Astrocyte (in vitro differentiated cells and primary cell): ENCODE results near the gene SNW1. TPM values are rescaled to one million over a fixed set of nuclear protein-coding genes. Genes with fewer than 3 reads are reported as not detected.

Experiments used
- DNase-seq: peaks from one replicate; pipeline ENCODE4 v3.0.0-alpha.2; 2010; ENCODE audit warnings: low read depth
- FAIRE-seq: peaks from 2 replicates; lab custom pipeline; 2011; peaks lifted over from hg19 to GRCh38; lab: Jason Lieb, UNC
- H2AFZ ChIP-seq: 2 replicates; pipeline ENCODE4 v1.6.0; 2012; ENCODE audit warnings: low read depth, low read length, inconsistent platforms
- H3K27ac ChIP-seq: 2 replicates; pipeline ENCODE4 v1.5.1; 2011; ENCODE audit warnings: low read depth, low read length, inconsistent platforms
- H3K27me3 ChIP-seq: 2 replicates; pipeline ENCODE4 v1.6.0; 2011; ENCODE audit warnings: low read length, inconsistent platforms; ENCODE audit not compliant: insufficient read depth
- H3K36me3 ChIP-seq: 2 replicates; pipeline ENCODE4 v1.5.1; 2011; ENCODE audit warnings: low read length, inconsistent platforms; ENCODE audit not compliant: insufficient read depth
- H3K4me1 ChIP-seq: 2 replicates; pipeline ENCODE4 v1.5.1; 2011; ENCODE audit warnings: low read length, inconsistent platforms; ENCODE audit not compliant: insufficient read depth
- H3K4me2 ChIP-seq: 2 replicates; pipeline ENCODE4 v1.6.0; 2012; ENCODE audit warnings: low read length, inconsistent platforms
- H3K4me3 ChIP-seq: 2 replicates; pipeline ENCODE4 v1.5.1; 2011; ENCODE audit warnings: low read depth, mild to moderate bottlenecking, low read length, inconsistent platforms; ENCODE audit not compliant: insufficient read depth
- H3K79me2 ChIP-seq: 2 replicates; pipeline ENCODE4 v1.6.0; 2012; ENCODE audit warnings: mild to moderate bottlenecking, low read length, inconsistent platforms; ENCODE audit not compliant: insufficient read depth
- H3K9ac ChIP-seq: 2 replicates; pipeline ENCODE4 v1.6.0; 2012; ENCODE audit warnings: mild to moderate bottlenecking, low read length, inconsistent platforms
- H3K9me3 ChIP-seq: 2 replicates; pipeline ENCODE4 v1.5.1; 2012; ENCODE audit warnings: low read depth, mild to moderate bottlenecking, low read length, inconsistent platforms; ENCODE audit not compliant: insufficient read depth
- H4K20me1 ChIP-seq: 2 replicates; pipeline ENCODE4 v1.6.0; 2012; ENCODE audit warnings: low read length, inconsistent platforms; ENCODE audit not compliant: insufficient read depth
- H3K27ac Mint-ChIP-seq: one replicate; pipeline ENCODE4 v1.8.0; 2021; ENCODE audit warnings: mild to moderate bottlenecking, mixed read lengths; ENCODE audit not compliant: unreplicated experiment
- H3K27me3 Mint-ChIP-seq: one replicate; pipeline ENCODE4 v1.8.0; 2021; ENCODE audit warnings: low read depth, mixed read lengths; ENCODE audit not compliant: unreplicated experiment
- H3K36me3 Mint-ChIP-seq: one replicate; pipeline ENCODE4 v1.8.0; 2021; ENCODE audit warnings: low read depth, mixed read lengths; ENCODE audit not compliant: unreplicated experiment
- H3K4me1 Mint-ChIP-seq: one replicate; pipeline ENCODE4 v1.8.0; 2021; ENCODE audit warnings: low read depth, mixed read lengths; ENCODE audit not compliant: unreplicated experiment
- H3K4me3 Mint-ChIP-seq: one replicate; pipeline ENCODE4 v1.8.0; 2021; ENCODE audit warnings: mild to moderate bottlenecking, moderate library complexity, mixed read lengths; ENCODE audit not compliant: unreplicated experiment
- H3K9me3 Mint-ChIP-seq: one replicate; pipeline ENCODE4 v1.8.0; 2021; ENCODE audit warnings: mild to moderate bottlenecking, mixed read lengths; ENCODE audit not compliant: unreplicated experiment
- CTCF ChIP-seq: IDR thresholded peaks from 2 replicates; pipeline ENCODE4 v1.5.1; 2011; ENCODE audit warnings: low read depth, mild to moderate bottlenecking, inconsistent platforms, low read length, moderate library complexity; ENCODE audit not compliant: insufficient read depth
- EZH2 ChIP-seq: IDR thresholded peaks from 2 replicates; pipeline ENCODE4 v1.6.1; 2012; ENCODE audit warnings: mild to moderate bottlenecking, low read length, inconsistent platforms; ENCODE audit not compliant: insufficient read depth
- total RNA-seq: library from RNA; stranded (reverse); gene quantifications from 2 replicates; pipeline ENCODE4 v1.2.1, GENCODE V29; 2021

The SNW1 gene
- total RNA-seq, 1 donor from 2014 or later: 72.9 TPM

GRCh38 chr14:77761205-77761931 lies 412 bp upstream of the SNW1 start:
- no peaks in the 10 kb centered on the region for H3K9me3 ChIP-seq
- Mint-ChIP-seq H3K4me1 (peaks cover 5% of the 10 kb centered on the region), H3K4me3 (peak overlapping the region; percentile 97), H3K36me3 (no peaks in the 10 kb centered on the region), H3K9me3 (no peaks in the 10 kb centered on the region), H3K27me3 (no peaks in the 10 kb centered on the region), H3K27ac (peak overlapping the region; percentile 96)
- peak; percentile 87 for FAIRE-seq
- TF ChIP-seq EZH2: no peak
- peak; percentile 4 for TF ChIP-seq CTCF
- H3K4me1 ChIP-seq: peaks cover 10% of the 10 kb centered on the region
- H3K27ac ChIP-seq: peak overlapping the region; percentile 98
- H3K27me3 ChIP-seq: no peaks in the 10 kb centered on the region
- H3K79me2 ChIP-seq: peaks cover 45% of the 10 kb centered on the region
- DNase-seq: peak; percentile 24
- no peaks in the 10 kb centered on the region for H3K36me3 ChIP-seq
- peak overlapping the region; percentile 95 for H3K4me3 ChIP-seq
- peak overlapping the region; percentile 93 for H3K4me2 ChIP-seq
- peak overlapping the region; percentile 99 for H3K9ac ChIP-seq
- peaks cover 34% of the 10 kb centered on the region for H4K20me1 ChIP-seq
- peak overlapping the region; percentile 96 for H2AFZ ChIP-seq

- Histone ChIP-seq H3K4me1 (no peaks in the 10 kb centered on the region), H3K4me3 (no peak overlapping the region), H3K79me2 (peaks cover 63% of the 10 kb centered on the region), H3K36me3 (peaks cover 41% of the 10 kb centered on the region), H4K20me1 (peaks cover 48% of the 10 kb centered on the region), H3K9me3 (no peaks in the 10 kb centered on the region), H3K9ac (no peak overlapping the region), H3K27ac (no peak overlapping the region), H3K27me3 (no peaks in the 10 kb centered on the region), H2AFZ (no peak overlapping the region), H3K4me2 (no peak overlapping the region)
- FAIRE-seq: no peak
- TF ChIP-seq EZH2: no peak
- no peak for TF ChIP-seq CTCF
- DNase-seq: peak; percentile 77
- H3K36me3 Mint-ChIP-seq: peaks cover 9% of the 10 kb centered on the region
- H3K4me1 Mint-ChIP-seq: peaks cover 1% of the 10 kb centered on the region
- no peaks in the 10 kb centered on the region for H3K27me3 Mint-ChIP-seq
- H3K4me3 Mint-ChIP-seq: no peak overlapping the region
- H3K9me3 Mint-ChIP-seq: no peaks in the 10 kb centered on the region
- no peak overlapping the region for H3K27ac Mint-ChIP-seq
These were observed 8.0 kb downstream of the SNW1 start for GRCh38 chr14:77752799-77753516.
